Right atrium auricular region (tissue), 2 donors: ENCODE data around the gene AIFM3. TPM values are rescaled to one million over a fixed set of nuclear protein-coding genes. Genes with fewer than 3 reads are reported as not detected.
"Not testable (repeated sequence)": the region's sequence is repeated elsewhere in the genome, so short reads cannot be mapped to it uniquely, and the experiment has no call there.

ENCODE experiments used
- DNase-seq: peaks from one replicate; pipeline ENCODE4 v3.0.0-alpha.2; 2019; ENCODE audit warnings: low spot score
- H3K27ac ChIP-seq, 2 donors: fragments of 200-600 bp; sonication (generic); 1 replicate in 1 of 2; 2 replicates in 1 of 2; pipeline ENCODE4 v1.5.1; 2016 to 2019
- H3K27me3 ChIP-seq, 2 donors: fragments of 200-600 bp; sonication (generic); one replicate each; pipeline versions ENCODE4 v1.5.1 to v1.6.0; 2017 to 2019
- H3K36me3 ChIP-seq: fragments of 200-600 bp; sonication (generic); one replicate; pipeline ENCODE4 v1.5.1; 2016
- H3K4me1 ChIP-seq, 2 donors: fragments of 200-600 bp; sonication (generic); one replicate each; pipeline versions ENCODE4 v1.5.1 to v1.6.0; 2017 to 2019
- H3K4me3 ChIP-seq, 2 donors: fragments of 200-600 bp; sonication (generic); 1 replicate in 1 of 2; 2 replicates in 1 of 2; pipeline ENCODE4 v1.5.1; 2017 to 2019; ENCODE audit warnings: mild to moderate bottlenecking in 1 of 2, moderate library complexity in 1 of 2
- H3K9me3 ChIP-seq, 2 donors: fragments of 200-600 bp; sonication (generic); one replicate each; pipeline ENCODE4 v1.5.1; 2019
- total RNA-seq, 2 donors: library from RNA; depleted of rRNA; stranded (reverse); fragments of >200 nt; gene quantifications; one replicate each; pipeline ENCODE4 v1.1.0, GENCODE V29; 2016
- TF ChIP-seq, protein P1 (sequence below), 2 donors: fragments of 200-600 bp; sonication (generic); IDR thresholded peaks; one replicate each; pipeline ENCODE4 v1.5.1; 2019; ENCODE audit warnings: antibody characterized with exemption in 2 of 2

AIFM3 gene
- total RNA-seq, 2 donors from 2014 or later, result 0.75 to 1.0 TPM

DNA sequence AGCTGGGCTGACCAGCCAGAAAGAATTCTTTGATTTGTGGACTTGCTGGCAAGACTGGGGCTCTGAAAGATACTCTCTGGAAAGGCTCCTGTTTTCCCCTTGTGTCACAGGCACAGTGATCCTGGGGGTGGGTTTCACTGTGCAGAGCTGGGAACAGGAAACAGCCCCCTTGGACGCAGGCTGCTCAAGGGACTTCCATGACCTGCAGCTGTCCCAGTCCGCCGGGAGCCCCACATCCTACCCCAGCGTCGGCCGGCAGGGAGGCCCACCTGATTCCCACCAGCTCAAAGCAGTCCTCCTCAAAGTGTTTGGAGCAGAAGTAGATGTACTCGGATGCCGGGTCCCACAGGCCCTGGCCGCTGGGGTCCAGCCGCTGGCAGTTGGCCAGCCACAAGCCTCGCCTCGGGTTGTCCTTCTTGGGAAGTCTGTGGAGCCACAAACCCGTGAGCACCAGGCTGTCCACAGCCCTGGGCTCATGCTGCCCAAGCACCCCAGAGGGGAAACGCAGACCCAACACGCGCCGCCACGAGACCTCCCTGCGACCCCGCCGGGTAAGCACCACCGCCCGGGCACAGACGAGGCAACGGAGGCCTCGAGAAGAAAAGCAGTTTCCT is 34.0 kb downstream of the AIFM3 start:
- Histone ChIP-seq H3K27me3 (no peaks in the 10 kb centered on the region), H3K4me3 (peak overlapping the region; percentile 76 to 77), H3K27ac (peak overlapping the region; percentile 97 to 99), H3K9me3 (no peaks in the 10 kb centered on the region), H3K36me3 (peaks cover 38% of the 10 kb centered on the region), H3K4me1 (peaks cover 0 to 34% of the 10 kb centered on the region in 2 donors)
- DNase-seq, result no peak
- TF ChIP-seq, protein P1, sequence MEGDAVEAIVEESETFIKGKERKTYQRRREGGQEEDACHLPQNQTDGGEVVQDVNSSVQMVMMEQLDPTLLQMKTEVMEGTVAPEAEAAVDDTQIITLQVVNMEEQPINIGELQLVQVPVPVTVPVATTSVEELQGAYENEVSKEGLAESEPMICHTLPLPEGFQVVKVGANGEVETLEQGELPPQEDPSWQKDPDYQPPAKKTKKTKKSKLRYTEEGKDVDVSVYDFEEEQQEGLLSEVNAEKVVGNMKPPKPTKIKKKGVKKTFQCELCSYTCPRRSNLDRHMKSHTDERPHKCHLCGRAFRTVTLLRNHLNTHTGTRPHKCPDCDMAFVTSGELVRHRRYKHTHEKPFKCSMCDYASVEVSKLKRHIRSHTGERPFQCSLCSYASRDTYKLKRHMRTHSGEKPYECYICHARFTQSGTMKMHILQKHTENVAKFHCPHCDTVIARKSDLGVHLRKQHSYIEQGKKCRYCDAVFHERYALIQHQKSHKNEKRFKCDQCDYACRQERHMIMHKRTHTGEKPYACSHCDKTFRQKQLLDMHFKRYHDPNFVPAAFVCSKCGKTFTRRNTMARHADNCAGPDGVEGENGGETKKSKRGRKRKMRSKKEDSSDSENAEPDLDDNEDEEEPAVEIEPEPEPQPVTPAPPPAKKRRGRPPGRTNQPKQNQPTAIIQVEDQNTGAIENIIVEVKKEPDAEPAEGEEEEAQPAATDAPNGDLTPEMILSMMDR (IDR thresholded peaks at IDR 0.05), result no peak

DNA sequence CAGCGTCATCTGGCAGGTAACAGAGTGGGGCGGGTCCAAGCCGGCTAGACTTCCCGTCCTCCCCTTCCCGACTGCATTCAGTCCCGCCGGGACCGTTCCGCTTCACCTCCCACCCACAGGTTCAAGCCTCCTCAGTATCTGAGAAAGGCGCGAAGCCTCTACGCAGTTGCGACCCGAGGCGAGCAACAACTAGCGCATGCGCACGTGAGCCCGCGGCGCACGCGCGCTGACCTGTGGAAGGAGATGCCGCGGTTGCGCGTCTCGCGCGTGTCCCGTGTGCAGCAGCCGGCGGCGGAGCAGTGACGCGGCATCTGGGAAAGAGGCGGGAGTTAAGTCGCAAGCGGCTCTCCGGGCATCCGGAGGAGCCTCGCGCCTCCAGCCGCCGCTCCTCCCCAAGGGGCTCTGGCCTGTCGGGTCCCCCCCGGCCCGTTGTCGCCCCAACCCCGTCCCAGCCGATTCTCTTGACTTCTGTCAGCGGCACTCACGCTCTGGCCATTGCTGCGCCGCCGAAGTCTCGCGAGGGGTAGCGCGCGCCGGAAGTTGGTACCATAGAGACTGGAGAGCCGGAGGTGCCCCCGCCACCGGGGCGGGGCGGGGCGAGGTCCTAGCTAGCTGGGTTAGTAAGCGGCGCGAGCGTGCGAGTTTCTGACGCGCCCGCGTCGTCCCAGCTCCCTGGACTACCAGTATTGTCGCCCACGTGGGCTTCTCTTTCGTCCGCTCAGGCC is 34.7 kb downstream of the AIFM3 start, which contains the start of gene THAP7:
Gene THAP7 (minus strand): TSS at position 518 of the 725 bp plus-strand sequence. CDS start 207 bp downstream, at position 311.
- H3K36me3 ChIP-seq, result peaks cover 31% of the 10 kb centered on the region
- no peaks in the 10 kb centered on the region for H3K27me3 ChIP-seq
- H3K27ac ChIP-seq, result peak within 1 kb of the TSS; percentile 97 to 99
- TF ChIP-seq, protein P1 (IDR thresholded peaks at IDR 0.05), result no peak
- DNase-seq, result peak; percentile 98
- H3K4me3 ChIP-seq, result peak within 1 kb of the TSS; percentile 76 to 77
- H3K4me1 ChIP-seq, result peaks cover 0 to 34% of the 10 kb centered on the region in 2 donors
- H3K9me3 ChIP-seq, result no peaks in the 10 kb centered on the region

DNA sequence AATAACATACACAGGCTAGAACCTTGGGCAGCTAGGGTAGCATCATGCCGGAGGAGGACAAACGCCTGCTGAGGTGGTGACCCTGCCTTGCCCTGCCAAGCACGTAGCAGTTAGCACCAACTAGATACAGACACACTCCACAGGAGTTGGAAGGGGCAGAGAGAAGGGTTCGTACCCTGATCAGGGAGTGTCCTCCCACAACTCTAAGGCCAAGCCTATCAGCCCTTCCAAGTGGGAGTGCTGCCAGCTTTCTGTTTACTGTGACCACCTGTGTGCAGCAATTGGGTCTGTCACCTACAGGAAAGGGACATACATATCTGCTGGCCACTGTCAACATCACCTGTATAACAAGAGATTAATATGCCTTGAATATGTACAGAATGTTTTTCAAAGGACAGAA is 36.7 kb downstream of the AIFM3 start:
- no peaks in the 10 kb centered on the region for H3K27me3 ChIP-seq
- no peak overlapping the region for H3K27ac ChIP-seq
- TF ChIP-seq, protein P1 (IDR thresholded peaks at IDR 0.05), result no peak
- no peak overlapping the region for H3K4me3 ChIP-seq
- no peaks in the 10 kb centered on the region for H3K9me3 ChIP-seq
- peaks cover 0 to 34% of the 10 kb centered on the region in 2 donors for H3K4me1 ChIP-seq
- DNase-seq, result no peak
- H3K36me3 ChIP-seq, result peaks cover 14% of the 10 kb centered on the region

DNA sequence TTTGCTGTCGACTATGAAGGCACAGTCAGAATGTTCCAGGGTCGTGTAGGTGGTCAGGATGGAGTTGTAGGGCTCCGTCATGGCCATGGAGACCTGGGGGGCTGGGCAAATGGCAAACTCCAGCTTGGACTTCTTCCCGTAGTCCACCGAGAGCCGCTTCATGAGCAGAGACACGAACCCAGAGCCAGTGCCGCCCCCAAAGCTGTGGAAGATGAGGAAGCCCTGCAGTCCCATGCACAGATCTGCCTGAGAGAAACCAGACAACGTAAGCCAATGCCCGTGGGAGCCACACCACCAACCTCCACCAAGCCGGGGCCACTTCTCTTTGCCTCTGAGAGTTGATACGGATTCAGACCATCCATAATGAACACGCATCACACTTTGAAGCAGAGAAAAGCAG is 42.2 kb downstream of the AIFM3 start:
- not testable (repeated sequence) for DNase-seq, H3K9me3 ChIP-seq, H3K27ac ChIP-seq

DNA sequence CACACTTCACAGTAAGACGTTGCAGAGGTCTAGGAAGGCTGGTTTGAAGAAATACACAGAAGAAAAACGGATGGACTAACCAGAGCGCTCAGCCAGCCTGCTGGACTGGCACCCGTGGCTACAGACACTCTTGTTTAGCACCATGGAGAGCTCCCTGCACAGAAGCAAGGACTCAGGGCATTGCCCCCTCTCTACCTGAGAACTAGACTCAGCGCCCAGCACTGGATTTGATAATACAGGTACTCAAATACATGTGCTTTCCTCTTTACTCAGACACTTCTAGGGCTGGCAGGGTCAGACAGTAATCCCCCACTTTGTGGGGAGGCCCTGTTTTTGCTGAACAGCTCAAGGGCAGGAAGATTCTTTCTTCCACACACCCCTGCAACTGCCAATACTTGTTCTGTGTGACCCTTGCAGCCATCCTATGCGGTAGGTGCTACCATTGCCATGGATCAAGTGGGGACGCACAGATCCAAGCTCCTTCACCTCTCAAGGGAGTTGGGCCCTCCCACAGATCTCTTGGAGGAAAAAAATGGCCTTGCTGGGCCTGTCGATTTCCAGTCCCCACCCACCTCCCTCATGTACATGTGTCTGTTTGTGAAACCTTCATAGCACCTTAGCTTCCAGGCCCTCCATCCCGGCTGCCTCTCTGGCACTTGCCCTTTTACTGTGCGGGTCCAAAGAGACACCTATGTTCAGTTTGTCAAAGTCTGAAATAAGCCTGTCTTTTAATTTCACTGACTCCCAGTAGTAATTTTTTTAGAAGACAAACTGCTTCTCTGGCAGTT is 42.8 kb downstream of the AIFM3 start:
- DNase-seq, result no peak
- TF ChIP-seq, protein P1 (IDR thresholded peaks at IDR 0.05), result no peak

More for the DNA sequence above, 42.2 kb downstream of the AIFM3 start:
- H3K36me3 ChIP-seq, H3K4me1 ChIP-seq, H3K27me3 ChIP-seq, H3K4me3 ChIP-seq: not testable (repeated sequence)

More for the DNA sequence above, 42.8 kb downstream of the AIFM3 start:
- Histone ChIP-seq H3K9me3 (no peaks in the 10 kb centered on the region), H3K4me1 (peaks cover 0 to 14% of the 10 kb centered on the region in 2 donors), H3K27ac (no peak overlapping the region), H3K36me3 (no peaks in the 10 kb centered on the region), H3K27me3 (no peaks in the 10 kb centered on the region), H3K4me3 (no peak overlapping the region)
